NCI-H446 treated with DMSO at 0.1 percent for 48 hours (cell line): ENCODE measurements around the gene SACM1L.
"Not testable (repeated sequence)": the region's sequence is repeated elsewhere in the genome, so short reads cannot be mapped to it uniquely, and the experiment has no call there.

Experiments used
- DNase-seq: peaks from one replicate; lab custom pipeline; 2025; lab: John Stamatoyannopoulos, UW

Gene SACM1L

GRCh38 chr3:45741742-45742460 lies 52.7 kb downstream of the SACM1L start:
- no peak for DNase-seq

- no peak for DNase-seq
Observed at GRCh38 chr3:45742461-45743089, 53.4 kb downstream of the SACM1L start.

DNA sequence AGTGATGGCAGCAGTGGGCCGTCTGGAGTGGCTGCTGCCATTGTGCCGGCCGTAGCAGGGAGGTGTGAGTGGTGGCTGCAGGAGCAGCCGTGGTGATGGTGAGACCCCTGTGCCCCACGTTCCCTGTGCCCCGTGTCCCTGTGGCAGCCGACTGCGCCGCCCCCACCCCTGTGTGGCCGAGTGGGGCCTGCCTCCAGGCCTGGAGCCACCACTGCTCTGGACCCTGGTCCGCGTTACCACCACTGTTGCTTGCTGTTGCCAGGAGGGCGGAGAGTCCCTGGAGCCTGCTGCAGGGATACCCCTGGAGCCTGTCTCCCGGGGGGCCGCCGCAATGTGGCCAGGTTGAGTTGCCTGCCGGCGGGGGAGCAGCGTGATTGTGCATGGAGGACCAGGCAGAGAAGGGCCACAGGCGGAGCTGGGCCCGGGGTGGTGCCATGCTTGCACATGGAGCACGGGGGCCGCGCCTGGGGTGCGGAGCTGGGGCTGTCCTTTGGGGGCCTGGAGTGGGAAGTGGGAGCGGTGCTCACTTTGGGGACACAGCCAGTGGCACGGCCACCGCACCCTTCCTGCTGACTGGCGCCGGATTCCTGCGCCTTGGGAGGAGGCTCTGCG lies 57.1 kb downstream of the SACM1L start:
- no peak for DNase-seq

GRCh38 chr3:45746777-45747622 lies 57.8 kb downstream of the SACM1L start:
- DNase-seq, result no peak

GRCh38 chr3:45748068-45748467 lies 58.9 kb downstream of the SACM1L start:
- no peak for DNase-seq

DNA sequence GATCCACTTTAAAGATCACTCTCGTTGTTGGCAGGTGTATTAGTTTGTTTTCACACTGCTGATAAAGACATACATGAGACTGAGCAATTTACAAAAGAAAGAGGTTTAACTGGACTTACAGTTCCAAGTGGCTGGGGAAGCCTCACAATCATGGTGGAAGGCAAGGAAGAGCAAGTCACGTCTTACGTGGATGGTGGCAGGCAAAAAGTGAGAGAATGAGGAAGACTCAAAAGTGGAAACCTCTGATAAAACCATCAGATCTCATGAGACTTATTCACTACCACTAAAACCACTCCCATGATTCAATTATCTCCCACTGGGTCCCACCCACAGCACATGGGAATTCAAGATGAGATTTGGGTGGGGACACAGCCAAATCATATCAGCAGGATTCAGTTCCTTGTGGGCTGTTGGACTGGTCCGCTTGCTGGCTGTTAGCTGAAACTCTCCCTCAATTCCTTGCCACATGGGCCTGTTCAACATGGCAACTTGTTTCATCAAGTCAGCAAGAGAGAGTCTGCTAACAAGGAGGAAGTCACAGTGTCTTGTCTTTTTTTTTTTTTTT lies 59.9 kb downstream of the SACM1L start:
- not testable (repeated sequence) for DNase-seq

- no peak for DNase-seq
Observed at GRCh38 chr3:45749880-45750279, 60.7 kb downstream of the SACM1L start.

- no peak for DNase-seq
Observed at GRCh38 chr3:45751537-45752242, 62.5 kb downstream of the SACM1L start.

- DNase-seq, result no peak
Observed at GRCh38 chr3:45753095-45753494, 63.9 kb downstream of the SACM1L start.

DNA sequence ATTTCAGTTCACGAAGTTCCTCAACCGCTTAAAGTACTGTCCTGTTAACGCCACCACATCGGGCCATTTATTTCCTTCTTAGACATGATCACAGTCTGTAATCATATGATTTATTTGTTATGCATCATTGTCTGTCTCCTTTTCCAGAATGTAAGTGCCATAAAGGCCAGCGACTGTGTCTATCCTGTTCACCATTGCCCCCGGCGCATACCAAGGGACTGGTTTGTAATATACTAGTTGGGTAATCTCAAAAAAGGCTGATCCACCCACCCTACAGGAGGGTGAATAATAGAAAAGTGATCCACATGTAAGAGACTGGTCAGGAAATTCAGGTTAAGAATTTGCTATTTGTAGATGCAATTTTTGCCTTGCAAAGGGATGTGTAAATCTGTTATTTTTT lies 65.3 kb downstream of the SACM1L start:
- no peak for DNase-seq

DNA sequence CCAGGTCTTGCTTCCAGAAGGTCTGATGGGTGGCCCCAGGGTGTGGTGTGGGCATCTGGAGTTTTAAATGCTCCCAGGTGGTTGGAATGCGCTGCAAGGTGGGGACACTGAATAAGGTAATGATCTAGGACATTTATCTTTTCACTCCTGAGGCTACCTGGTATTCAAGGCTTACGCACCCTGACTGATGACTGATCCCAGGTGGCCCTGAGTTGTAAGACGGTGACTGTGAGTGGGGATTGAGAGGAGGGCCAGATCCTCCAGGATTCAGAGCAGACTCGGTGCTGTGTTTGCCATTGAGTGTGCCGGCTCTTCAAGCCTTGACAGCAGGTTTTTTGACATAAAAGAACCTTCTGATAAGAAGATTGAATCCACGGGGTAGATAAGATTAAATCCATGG lies 66.9 kb downstream of the SACM1L start:
- DNase-seq, result no peak

DNA sequence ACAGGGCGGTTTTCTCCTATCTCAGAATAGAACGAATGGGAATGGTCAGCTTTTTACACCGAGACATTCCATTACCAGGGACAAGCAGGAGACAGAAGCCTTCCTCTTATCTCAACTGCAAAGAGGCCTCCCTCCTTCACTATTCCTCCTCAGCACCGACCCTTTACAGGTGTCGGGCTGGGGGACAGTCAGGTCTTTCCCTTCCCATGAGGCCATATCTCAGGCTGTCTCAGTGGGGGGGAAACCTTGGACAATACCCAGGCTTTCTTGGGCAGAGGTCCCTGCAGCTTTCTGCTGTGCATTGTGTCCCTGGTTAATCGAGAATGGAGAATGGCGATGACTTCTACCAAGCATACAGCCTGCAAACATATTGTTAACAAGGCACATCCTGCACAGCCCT lies 67.9 kb downstream of the SACM1L start:
- DNase-seq, result not testable (repeated sequence)

DNA sequence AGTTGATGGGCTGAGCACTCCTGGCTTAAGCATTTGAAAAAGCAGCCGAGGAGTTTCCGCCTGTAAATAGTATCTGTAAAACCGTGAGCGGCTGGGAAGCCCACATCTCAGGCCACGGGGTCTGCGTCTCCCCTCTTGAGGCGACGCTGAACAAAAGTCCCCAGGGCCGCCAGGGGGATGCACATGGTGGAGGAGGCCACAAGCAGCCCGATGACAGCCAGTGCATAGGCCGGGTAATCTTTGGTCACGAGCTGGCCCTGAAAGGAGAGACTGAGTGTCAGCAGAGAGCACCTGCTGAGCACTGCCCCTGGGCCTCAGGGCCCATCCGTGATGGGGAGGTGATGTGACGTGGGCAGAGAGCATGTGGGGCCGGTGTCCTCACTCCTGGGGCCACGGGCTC lies 69.7 kb downstream of the SACM1L start:
- DNase-seq, result no peak

DNA sequence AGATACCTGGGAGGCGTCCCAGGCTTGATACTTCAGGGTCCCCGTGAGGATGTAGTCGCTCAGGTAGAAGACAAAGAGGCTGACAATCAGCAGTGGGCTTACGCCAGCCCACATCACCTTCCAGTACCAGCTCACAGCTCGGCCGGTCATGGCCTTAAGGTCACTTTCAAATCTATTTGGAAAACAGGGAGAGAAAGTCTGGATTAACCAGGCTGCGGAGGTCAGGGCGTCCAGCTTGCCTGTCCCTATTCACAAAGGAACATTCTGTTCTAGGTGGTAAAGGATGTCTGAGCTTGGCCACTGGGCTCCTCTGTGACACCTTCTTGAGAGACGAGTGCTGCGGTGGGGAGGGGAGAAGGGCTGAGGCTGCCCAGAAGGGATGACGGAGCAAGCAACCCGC lies 70.7 kb downstream of the SACM1L start:
- DNase-seq, result no peak

GRCh38 chr3:45760878-45761711 lies 71.9 kb downstream of the SACM1L start:
- DNase-seq, result peak; percentile 1

- no peak for DNase-seq
Observed at GRCh38 chr3:45761831-45762230, 72.6 kb downstream of the SACM1L start.

GRCh38 chr3:45762647-45763302 lies 73.6 kb downstream of the SACM1L start:
- no peak for DNase-seq

DNA sequence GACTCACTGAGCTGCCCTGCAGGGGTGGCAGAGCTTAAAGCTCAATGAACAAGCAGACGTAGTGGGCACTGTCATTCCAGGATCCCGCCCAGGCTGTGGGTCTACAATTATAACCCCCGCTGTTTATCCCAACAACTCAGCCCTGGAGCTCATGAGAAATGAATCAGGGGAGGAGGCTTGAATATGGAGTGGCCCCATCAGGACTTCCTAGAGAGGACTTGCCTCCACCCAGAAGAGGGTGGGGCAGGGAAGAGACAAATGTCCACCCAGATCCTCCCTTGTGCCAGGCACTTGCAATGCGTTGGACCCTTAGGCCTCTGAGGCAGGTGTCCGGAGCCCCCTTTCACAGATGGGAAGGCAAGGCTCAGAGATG lies 74.1 kb downstream of the SACM1L start:
- no peak for DNase-seq

DNA sequence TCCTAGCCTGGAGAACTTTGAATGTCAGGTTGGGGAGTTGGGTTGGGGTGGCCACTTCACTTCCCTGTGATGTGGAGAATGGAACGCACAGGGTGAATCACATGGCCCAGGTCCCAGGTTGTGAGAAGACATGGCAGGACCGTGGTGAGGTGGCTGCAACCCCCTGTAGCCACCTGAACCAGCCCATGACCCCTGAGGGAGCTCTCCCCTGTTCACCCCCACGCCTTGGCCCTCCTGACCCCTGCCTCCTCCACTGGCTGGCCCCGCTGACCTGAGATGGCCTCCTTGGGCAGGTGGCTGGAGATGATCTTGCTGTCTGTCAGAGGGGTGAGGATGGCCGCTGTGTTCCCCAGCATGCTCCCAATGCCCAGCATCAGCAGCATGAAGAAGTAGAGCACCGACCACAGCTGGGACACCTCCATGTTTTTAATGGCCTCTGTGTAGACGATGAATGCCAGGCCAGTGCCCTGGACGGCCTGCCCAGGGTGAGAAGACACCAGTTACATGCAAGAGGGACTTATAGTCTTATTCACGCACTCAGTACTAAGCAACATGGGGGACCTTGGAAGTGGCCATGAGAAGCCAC lies 76.2 kb downstream of the SACM1L start:
- DNase-seq, result no peak

GRCh38 chr3:45765958-45766357 lies 76.8 kb downstream of the SACM1L start:
- DNase-seq, result no peak
